Nephron progenitor cell (in vitro differentiated cells): Measurements from ENCODE around the gene SULT2A1.
A peak's percentile ranks its signal among the peaks of the same experiment; 100 is the strongest.

Experiments
- DNase-seq: peaks from one replicate; pipeline ENCODE4 v3.0.0; 2021
- H3K27ac Mint-ChIP-seq: 2 replicates; pipeline ENCODE4 v1.8.0; 2021; ENCODE audit warnings: mild to moderate bottlenecking, moderate library complexity, mixed read lengths
- H3K27me3 Mint-ChIP-seq: 2 replicates; pipeline ENCODE4 v1.8.0; 2021; ENCODE audit warnings: mild to moderate bottlenecking, low read depth, mixed read lengths; ENCODE audit not compliant: poor library complexity
- H3K36me3 Mint-ChIP-seq: 2 replicates; pipeline ENCODE4 v1.8.0; 2021; ENCODE audit warnings: low read depth, mixed read lengths
- H3K4me1 Mint-ChIP-seq: 2 replicates; pipeline ENCODE4 v1.8.0; 2021; ENCODE audit warnings: mixed read lengths
- H3K4me3 Mint-ChIP-seq: 2 replicates; pipeline ENCODE4 v1.8.0; 2021; ENCODE audit warnings: mild to moderate bottlenecking, moderate library complexity, mixed read lengths
- H3K9me3 Mint-ChIP-seq: 2 replicates; pipeline ENCODE4 v1.8.0; 2021; ENCODE audit warnings: mild to moderate bottlenecking, moderate library complexity, mixed read lengths
- TF ChIP-seq, protein P1 (sequence below): fragments of 200-600 bp; sonication (generic); IDR thresholded peaks from 2 replicates; pipeline ENCODE4 v1.5.0; 2021; ENCODE audit warnings: antibody characterized with exemption

Gene SULT2A1

DNA sequence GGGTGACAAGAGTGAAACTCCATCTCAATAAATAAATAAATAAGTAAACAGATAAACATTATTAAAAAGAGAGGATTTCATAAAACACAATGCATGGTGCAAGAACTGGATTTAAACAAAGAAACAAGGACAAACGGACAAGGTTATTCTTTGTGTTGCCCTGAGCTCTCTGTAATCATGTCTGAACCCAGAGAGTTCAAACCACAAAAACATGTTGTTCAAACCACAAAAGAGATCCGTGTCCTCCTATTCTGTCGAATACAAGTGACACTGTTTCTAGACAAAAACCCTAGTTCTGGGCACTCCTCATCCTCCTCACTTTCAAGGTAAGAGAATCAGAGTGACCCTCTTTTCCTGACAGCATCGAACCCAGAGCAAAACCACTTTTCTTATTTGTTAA, 31.7 kb downstream of the SULT2A1 start:
- DNase-seq = no peak
- H3K27me3 Mint-ChIP-seq = peaks cover 42% of the 10 kb centered on the region
- H3K4me3 Mint-ChIP-seq = no peak overlapping the region
- H3K9me3 Mint-ChIP-seq = no peaks in the 10 kb centered on the region
- no peaks in the 10 kb centered on the region for H3K36me3 Mint-ChIP-seq
- H3K4me1 Mint-ChIP-seq = peaks cover 6% of the 10 kb centered on the region
- TF ChIP-seq, protein P1, sequence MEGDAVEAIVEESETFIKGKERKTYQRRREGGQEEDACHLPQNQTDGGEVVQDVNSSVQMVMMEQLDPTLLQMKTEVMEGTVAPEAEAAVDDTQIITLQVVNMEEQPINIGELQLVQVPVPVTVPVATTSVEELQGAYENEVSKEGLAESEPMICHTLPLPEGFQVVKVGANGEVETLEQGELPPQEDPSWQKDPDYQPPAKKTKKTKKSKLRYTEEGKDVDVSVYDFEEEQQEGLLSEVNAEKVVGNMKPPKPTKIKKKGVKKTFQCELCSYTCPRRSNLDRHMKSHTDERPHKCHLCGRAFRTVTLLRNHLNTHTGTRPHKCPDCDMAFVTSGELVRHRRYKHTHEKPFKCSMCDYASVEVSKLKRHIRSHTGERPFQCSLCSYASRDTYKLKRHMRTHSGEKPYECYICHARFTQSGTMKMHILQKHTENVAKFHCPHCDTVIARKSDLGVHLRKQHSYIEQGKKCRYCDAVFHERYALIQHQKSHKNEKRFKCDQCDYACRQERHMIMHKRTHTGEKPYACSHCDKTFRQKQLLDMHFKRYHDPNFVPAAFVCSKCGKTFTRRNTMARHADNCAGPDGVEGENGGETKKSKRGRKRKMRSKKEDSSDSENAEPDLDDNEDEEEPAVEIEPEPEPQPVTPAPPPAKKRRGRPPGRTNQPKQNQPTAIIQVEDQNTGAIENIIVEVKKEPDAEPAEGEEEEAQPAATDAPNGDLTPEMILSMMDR = no peak
- no peak overlapping the region for H3K27ac Mint-ChIP-seq

DNA sequence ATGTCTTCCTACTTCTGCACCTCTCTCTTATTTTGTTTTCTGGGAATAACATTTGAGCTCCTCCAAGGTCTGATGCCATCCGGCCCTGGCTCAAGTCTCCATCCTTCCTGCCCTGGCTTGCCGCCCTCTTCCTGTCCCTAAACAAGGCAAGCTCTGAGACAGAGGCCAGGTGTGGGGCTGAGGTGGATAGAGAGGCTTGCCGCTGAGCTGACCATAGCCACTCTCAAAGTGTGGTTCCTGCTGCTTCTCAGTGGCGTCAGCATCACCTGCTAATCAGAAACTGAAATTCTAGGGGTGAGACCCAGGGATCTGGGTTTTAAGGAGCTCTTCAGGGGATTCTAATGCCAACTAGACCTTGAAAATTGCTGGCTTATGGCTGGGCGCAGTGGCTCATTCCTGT, 33.1 kb downstream of the SULT2A1 start:
- H3K36me3 Mint-ChIP-seq = no peaks in the 10 kb centered on the region
- TF ChIP-seq, protein P1 = no peak
- peaks cover 55% of the 10 kb centered on the region for H3K27me3 Mint-ChIP-seq
- H3K9me3 Mint-ChIP-seq = no peaks in the 10 kb centered on the region
- H3K4me1 Mint-ChIP-seq = peaks cover 17% of the 10 kb centered on the region
- H3K4me3 Mint-ChIP-seq = no peak overlapping the region
- H3K27ac Mint-ChIP-seq = no peak overlapping the region
- DNase-seq = no peak

DNA sequence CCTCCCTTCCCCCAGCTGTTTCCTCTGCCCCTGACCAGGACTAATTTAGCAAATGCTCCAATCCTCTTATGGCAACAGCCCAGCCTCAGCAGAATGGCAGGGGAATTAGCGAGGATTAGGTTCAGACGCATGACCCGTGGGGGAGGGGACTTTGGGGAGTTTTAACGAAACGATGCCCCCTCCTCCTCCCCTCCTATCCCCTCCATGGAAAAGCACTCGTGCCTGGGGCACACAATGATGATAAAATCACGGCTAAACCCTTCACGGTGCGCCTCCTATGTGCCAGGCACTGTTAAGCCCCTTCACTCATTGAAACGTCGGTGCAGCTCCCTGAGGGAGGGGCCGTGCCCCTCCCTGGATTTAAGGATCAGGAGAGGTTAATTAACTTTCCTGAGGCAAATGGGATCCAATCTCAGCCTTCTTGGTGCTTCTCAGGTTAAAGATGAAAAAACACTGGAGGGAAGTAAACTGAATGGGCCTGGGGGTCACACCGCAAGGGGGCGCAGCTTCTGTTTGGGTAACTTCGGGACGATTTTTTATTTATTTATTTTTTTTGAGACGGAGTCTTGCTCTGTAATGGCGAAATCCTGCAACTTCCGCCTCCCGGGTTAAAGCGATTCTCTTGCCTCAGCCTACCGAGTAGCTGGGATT, 37.2 kb downstream of the SULT2A1 start:
- peak; percentile 67 for DNase-seq

DNA sequence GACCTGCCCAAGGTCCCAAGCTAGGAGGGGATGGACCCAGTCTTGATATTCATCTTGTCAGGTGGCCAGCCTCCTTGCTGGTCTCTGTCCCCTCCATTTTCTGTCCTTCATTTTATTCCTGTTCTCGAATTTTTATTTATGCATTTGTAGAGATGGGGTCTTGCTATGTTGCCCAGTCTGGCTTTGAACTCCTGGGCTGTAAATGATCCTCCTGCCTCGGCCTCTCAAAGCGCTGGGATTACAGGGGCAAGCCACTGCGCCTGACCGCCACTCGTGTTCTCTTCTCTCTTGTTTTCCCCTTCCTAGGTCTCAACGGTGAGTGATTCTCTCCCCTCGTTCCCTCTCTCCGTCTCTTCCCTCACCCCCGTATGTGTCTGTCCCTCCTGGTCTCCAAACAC, 37.7 kb downstream of the SULT2A1 start:
- H3K4me1 Mint-ChIP-seq = peaks cover 24% of the 10 kb centered on the region
- no peak overlapping the region for H3K27ac Mint-ChIP-seq
- DNase-seq = no peak
- H3K9me3 Mint-ChIP-seq = no peaks in the 10 kb centered on the region
- no peaks in the 10 kb centered on the region for H3K36me3 Mint-ChIP-seq
- peak overlapping the region; percentile 23 for H3K4me3 Mint-ChIP-seq
- peaks cover 50% of the 10 kb centered on the region for H3K27me3 Mint-ChIP-seq
- TF ChIP-seq, protein P1 = no peak

More for the DNA sequence above, 37.2 kb downstream of the SULT2A1 start:
- TF ChIP-seq, protein P1 = peak; percentile 69
- H3K9me3 Mint-ChIP-seq = no peaks in the 10 kb centered on the region
- no peak overlapping the region for H3K27ac Mint-ChIP-seq
- peak overlapping the region; percentile 23 for H3K4me3 Mint-ChIP-seq
- H3K27me3 Mint-ChIP-seq = peaks cover 53% of the 10 kb centered on the region
- peaks cover 20% of the 10 kb centered on the region for H3K4me1 Mint-ChIP-seq
- H3K36me3 Mint-ChIP-seq = no peaks in the 10 kb centered on the region

DNA sequence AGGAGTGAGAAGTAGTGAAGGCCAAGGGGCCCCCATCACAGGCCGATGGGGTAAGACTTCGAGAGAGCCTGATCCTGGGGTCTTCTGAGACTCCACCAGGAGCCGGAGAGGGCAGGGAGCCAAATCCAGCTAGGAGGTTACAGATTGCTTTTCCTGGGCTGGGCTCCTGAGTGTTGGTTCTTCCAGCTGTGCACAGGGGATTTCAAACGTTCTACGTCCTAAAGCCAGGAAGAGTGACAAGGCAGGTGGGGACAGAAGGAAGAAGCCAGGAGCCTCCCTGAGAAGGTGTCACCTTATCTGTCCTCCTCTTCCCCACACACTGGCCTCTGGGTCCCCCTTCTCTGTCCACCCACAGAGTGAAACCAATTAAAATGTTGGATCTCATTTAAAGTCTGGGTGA, 43.2 kb downstream of the SULT2A1 start:
- H3K27ac Mint-ChIP-seq = peak overlapping the region; percentile 76
- TF ChIP-seq, protein P1 = no peak
- no peak for DNase-seq
- H3K27me3 Mint-ChIP-seq = peaks cover 17% of the 10 kb centered on the region
- H3K4me1 Mint-ChIP-seq = peaks cover 30% of the 10 kb centered on the region
- H3K36me3 Mint-ChIP-seq = no peaks in the 10 kb centered on the region
- H3K4me3 Mint-ChIP-seq = no peak overlapping the region
- H3K9me3 Mint-ChIP-seq = no peaks in the 10 kb centered on the region

DNA sequence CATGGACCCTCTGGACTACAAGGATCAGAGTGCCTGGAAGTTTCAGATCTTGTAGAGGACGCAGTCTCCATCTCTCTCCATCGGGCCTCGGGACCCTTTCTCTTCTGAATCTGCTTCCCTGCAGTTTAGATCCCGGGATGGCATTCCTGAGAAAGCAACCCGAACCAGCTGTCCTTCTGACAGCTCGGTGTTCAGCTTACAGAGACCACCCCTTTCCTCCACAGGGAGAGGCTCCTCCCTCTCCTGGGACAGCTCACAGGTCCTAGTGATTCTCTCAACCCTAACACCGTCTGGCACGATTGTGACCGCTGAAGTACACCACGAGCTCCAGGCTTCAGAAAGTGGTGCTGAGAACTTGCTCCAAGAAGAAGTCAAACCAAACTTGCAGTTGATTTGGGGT, 46.2 kb downstream of the SULT2A1 start:
- peaks cover 7% of the 10 kb centered on the region for H3K27me3 Mint-ChIP-seq
- peak; percentile 59 for DNase-seq
- no peaks in the 10 kb centered on the region for H3K9me3 Mint-ChIP-seq
- peaks cover 30% of the 10 kb centered on the region for H3K4me1 Mint-ChIP-seq
- H3K4me3 Mint-ChIP-seq = peak overlapping the region; percentile 43
- TF ChIP-seq, protein P1 = no peak
- H3K36me3 Mint-ChIP-seq = no peaks in the 10 kb centered on the region
- peak overlapping the region; percentile 60 for H3K27ac Mint-ChIP-seq
